Stimulated activated CD8-positive, alpha-beta memory T cell treated with anti-CD3 and anti-CD28 coated beads, Interleukin-15, amount 100 ng/mL, for 24 hours (primary cell): ENCODE measurements around the gene RGS14.
"Not testable (repeated sequence)": the region's sequence is repeated elsewhere in the genome, so short reads cannot be mapped to it uniquely, and the experiment has no call there.

Source experiments
- DNase-seq: peaks from one replicate; pipeline ENCODE4 v3.0.0-alpha.2; 2020; ENCODE audit warnings: low read depth

Gene RGS14

GRCh38 chr5:177328545-177329231, 29.0 kb upstream of the RGS14 start:
- DNase-seq: no peak

DNA sequence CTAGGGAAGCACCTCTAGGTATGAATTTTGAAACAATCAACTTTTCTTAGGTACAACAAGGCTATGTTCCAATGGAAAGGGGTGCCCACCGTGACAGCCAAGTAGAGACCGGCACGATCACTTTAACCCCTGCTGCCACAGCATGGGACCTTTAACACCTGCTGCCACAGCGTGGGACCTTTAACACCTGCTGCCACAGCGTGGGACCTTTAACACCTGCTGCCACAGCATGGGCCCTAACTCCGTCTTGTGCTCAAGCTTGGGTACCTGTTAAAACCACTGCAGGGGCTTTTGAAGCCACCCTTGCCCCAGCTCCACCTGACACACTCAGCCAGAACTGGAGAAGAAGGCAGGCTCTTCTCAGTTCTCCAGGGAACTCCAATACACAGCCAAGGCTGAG, 27.8 kb upstream of the RGS14 start:
- DNase-seq: no peak

- DNase-seq: no peak
These were observed 26.5 kb upstream of the RGS14 start for GRCh38 chr5:177330991-177331842.

DNA sequence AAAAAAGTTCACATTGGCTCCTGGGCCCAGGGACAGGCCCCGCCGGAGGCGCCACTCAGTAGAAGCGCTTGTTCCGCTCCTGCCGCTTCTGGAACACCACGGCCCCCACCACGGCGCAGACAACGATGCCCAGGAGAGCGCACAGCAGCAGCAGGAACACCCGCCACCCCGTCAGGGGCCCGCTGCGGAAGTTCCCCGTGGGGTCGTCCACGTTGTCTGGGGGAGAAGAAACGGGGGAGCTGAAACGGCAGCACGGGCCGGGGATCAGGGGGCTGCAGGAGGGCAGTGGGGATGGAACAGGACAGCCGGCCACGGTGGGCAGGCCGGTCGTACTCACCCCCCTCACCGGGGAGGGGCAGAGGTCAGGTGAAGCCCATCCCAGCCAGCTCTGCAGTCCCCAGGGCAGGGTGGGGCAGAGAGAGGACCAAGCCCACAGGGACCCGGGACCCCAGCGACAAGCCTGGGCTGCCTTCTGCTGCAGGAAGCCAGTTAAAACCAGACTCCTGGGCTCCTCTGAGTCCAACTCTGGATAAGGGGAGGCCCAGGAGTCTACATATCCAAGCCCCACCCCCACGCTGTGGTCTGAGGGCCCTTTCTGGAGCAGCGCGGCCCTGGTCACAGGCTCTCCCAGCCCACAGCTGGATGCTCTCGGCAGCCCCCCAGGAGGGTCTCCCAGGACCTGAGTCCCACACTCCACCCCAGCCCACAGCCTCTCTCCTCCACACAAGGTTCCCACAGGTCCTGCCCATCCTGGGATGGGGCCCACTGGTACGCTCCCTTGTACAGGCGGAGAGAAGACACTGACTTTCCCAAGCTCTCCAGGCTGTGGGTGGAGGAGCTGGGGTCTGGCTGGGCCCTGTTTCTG, 25.5 kb upstream of the RGS14 start:
- no peak for DNase-seq

DNA sequence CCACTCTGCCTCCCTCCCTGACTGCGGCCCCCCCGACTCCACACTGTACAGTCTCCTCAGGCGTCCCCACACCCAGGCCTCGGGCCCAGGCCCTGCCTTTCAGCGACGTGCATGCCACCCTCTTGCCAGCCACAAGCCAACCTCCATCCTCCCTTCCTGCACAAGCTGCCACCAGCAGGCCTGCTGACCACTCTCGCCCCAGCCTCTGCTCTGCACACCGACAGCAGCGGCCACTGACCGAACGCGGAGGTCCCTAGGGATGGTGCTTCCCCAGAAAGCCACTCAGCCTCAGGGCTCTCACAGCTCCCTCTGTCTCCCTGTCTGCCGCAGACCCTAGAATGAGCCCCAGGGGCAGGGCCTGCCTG, 24.8 kb upstream of the RGS14 start:
- DNase-seq: no peak

DNA sequence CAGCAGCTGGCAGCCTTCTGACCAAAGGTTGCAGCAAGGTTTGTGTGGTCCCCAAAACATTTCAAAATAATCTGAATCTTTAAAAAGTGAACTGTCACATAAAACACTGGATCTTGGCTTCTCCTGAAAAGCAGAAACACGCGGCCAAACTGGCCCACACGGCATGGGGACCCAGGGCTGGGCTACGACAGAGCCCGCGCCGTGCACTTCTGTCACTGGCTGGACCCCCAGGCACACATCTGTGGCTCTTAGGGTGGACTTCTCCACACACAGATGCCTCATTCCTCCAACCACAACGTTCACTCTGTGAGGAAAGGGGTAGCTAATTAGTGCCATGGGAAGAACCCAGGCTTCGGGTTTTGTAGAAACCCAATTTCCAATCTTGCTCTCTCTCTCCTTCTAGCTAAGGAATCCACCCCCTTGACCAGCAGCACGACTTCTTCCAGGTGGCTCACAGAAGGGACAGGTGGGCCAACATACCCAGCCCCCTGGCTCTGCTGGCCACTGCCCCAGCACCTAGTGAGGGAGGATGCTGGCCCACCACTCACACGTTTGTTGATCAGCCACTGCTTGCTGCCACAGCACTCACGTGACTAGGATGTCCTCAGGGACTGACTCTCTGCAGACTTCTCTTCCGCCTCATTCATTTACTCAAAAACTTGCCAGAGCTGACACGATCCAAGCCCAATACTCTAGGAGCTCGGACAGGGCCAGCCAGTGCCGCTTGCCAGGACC, 24.1 kb upstream of the RGS14 start:
- no peak for DNase-seq

DNA sequence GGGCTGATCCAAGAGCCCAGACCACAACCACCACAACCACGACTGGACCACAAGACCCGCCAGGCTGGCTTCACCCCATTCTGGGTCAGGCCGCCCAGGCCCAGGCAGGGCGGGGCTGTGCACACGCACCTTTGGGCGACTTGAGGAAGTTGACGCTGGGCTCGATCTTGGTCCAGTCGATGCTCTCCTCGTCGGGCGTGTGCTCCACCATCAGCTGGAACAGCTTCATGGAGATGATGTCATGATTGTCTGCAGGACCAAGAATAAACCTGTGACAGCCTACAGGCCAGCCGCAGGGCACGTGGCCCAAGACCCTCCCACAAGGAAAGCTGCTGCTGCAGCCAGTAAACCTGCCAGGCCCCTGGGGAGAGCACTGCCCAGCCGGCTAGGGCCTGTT, 23.6 kb upstream of the RGS14 start:
- no peak for DNase-seq

DNA sequence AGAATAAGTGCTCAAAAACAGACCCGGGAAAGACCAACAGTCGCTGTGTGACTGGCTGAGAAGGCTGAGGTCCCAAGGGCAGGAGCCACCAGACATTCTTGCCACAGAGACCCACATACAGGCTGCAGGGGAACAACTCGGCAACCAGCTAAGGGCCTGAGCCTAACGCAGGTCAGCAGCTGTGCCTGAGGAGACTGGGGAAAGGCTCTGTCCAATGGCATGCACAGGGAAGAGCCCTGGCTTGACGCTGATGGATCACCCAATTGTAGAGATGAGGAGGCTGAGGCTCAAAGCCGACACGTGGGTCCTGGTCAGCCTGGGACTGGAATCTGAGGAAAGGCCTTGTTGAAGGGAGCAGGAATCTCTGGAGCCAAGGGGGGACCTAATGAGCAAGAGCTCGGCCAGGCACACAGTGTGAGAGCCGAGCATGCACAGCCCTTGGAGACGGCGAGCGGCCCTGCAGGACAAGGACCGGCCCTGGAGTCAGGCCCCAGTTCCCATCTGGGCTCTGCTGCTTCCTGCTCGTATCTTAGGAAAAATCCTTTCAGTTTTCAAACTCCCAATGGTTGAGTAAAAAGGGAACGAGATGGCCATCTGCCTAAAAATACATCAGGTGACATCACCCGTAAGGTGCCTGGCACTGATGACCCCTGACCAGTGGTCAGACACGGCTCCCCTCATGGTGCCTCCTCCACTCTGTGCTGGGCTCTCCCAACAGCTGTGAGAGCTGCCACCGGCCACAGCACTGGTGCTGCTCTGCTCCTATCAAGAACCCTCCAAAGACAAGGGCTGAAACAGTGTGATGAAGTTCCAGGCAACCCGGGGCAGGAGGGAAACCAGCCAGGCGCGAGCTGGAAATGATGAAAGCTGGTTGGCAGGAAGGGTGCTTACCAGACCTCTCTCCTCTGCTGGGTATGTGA, 22.7 kb upstream of the RGS14 start:
- no peak for DNase-seq

- no peak for DNase-seq
These were observed 22.0 kb upstream of the RGS14 start for GRCh38 chr5:177335701-177336065.

DNA sequence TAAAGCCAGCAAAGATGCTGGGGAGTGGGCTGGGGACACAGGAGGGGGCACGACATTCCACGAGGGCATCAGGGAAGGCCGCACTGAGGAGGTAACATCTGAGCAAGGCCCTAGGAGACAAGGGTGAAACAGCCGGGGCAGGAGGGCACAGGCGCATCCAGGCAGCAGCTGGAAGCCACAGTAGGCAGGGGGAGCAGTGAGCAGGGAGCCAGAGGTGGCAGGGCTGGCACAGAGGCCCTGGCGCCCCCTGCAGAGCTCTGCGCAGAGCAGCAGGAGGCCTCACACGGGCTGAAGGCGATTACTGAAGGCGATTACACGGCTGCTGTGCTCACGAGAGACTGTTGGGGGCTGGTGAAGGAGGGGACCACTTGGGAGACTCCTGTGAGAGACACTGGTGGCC, 21.6 kb upstream of the RGS14 start:
- no peak for DNase-seq

GRCh38 chr5:177336603-177337494, 20.9 kb upstream of the RGS14 start:
- DNase-seq: no peak

DNA sequence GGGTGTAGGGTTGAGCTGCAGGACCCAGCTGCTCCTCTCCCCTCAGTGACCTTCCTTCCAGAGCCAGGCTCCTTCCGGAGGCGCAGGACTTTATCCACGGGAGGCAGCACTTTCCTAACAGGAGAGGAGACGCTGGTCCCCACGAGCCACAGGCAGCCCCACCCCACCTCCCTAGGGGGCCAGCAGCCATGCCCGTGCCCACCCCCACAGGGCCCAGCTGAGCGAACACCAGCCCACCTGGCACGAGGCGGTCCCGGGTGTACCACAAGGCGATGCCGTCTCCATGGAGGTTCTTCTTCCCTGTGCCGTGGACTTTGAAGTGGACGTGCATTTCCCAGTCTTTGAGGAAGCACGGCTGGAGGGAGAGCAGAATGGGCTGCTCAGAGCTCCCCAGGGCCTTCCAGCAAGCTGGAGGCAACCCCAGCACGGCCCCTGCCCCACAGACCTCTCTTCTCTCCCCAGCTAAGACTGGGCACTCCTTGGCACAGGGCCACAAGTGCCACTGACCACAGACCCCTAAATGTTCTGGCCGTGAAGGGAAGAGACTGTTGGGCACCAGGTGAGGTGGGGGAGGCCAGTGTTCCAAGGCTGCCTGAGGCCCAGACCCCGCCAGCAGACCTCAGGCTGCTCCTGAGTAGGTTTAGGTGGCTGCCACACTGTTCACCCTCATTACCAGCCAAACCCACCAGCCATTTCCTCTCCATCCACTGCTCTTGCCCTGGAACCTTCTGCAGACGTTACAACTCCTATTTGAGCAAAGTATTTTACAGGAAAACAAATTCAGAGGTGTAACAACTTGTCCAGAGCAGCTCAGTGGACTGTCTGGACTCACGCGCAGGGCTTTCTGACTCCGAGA, 19.2 kb upstream of the RGS14 start:
- no peak for DNase-seq

DNA sequence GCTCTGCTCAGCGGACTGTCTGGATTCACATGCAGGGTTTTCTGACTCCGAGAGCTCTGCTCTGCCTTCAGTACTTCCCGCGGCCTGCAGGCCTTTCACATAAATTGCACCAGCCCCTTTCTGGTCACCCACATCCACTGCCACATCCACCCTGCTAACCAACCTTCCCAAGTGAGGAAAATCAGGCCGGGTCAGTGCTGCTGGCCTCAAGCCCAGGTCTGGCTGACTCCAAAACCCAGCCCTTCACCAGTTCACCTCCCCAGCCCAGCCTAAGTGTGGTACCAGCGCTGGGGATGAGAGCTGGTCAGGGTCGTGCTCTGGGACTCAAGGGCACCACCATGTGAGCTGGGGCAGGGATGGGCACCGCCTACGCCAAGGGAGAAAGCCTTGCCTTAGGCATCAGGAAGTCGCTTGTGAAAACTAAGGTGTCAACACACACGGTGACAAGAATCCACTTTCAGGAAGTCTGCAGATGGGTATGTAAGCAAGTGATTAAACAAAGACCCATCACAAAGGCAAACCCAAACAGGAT, 18.6 kb upstream of the RGS14 start:
- no peak for DNase-seq

DNA sequence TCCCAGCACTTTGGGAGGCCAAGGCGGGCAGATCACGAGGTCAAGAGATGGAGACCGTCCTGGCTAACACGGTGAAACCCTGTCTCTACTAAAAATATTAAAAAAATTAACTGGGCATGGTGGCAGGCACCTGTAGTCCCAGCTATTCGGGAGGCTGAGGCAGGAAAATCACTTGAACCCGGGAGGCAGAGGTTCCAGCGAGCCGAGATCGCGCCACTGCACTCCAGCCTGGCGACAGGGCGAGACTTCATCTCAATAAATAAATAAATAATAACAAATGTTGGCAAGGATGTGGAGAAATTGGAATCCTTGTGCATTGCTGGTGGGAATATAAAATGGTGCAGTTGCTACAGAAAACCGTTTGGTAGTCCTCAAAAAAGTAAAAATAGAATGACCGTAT, 14.7 kb upstream of the RGS14 start:
- not testable (repeated sequence) for DNase-seq

- no peak for DNase-seq
These were observed 13.9 kb upstream of the RGS14 start for GRCh38 chr5:177343777-177344176.

GRCh38 chr5:177344891-177345290, 12.8 kb upstream of the RGS14 start:
- no peak for DNase-seq

DNA sequence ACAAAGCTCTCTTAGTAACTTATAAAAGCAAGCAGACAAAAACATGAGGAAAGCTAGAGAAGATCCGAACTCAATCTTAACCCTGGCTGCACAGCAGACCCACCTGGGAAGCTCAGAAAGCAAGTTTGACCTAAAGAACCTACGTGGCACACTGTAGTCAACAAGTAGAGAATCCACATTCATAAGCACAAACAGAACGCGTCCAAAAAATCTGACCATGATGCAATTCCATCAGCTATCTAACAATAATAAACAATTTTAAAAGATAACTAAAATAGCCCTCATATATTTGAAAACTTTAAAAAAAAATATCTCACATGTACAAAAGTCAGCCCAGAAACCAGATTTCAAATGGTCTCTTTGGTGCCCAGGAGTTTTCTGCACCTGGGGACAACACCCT, 10.9 kb upstream of the RGS14 start:
- no peak for DNase-seq

DNA sequence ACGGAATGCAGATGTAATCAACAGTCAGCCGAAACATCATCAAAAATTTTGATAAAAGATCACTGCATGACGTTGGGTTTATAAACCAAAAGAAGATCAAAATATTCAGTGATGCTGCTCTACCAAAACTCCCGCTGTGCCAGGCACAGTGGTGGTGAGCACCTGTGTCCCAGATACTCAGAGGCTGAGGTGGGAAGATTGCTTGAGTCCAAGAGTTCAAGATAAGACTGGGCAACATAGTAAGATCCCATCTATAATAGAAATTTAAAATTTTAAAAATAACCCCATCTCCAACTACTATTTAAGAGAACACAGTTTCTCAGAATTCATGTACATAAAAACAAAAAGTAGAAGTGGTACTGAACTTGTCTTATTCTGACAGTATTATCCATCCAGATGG, 10.0 kb upstream of the RGS14 start:
- no peak for DNase-seq

DNA sequence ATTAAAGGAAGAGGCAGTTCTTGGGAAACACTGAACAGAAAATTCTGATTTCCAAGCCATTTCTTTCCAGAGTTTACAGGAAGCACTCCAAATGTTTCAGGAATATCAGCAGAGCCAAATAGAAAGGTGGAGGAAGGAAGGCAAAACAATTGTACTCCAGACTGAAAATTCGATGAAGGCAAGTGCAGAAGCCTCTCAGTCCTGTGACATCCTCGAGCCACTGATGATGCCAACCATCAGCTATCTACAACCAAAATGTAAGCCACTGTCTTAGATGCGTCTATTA, 8.4 kb upstream of the RGS14 start:
- DNase-seq: no peak
